ENCODE results near the gene PLCG1. TPM values are rescaled to one million over a fixed set of nuclear protein-coding genes. Genes with fewer than 3 reads are reported as not detected.
A peak's percentile ranks its signal among the peaks of the same experiment; 100 is the strongest.

Gene PLCG1
- polyA plus RNA-seq, 1 donor (not counting 4 experiments of a cell fraction or from before 2014, with no cell fraction given) = 41.5 TPM

- Histone ChIP-seq H3K4me2 (ENCODE audit: control insufficient read depth, extremely low read depth, insufficient read depth, low read depth, low read length) (no peak overlapping the region), H3K27me3 (ENCODE audit: control insufficient read depth, extremely low read depth, insufficient read depth, low read length) (no peaks in the 10 kb centered on the region), H3K79me2 (ENCODE audit: control insufficient read depth, insufficient read depth, low read length) (no peaks in the 10 kb centered on the region), H4K20me1 (ENCODE audit: control insufficient read depth, extremely low read depth, insufficient read depth, low read length) (no peaks in the 10 kb centered on the region), H3K4me3 (ENCODE audit: control insufficient read depth in 2 of 3, extremely low read depth in 1 of 3, insufficient read depth in 2 of 3, low read depth in 1 of 3, low read length in 3 of 3) (no peak overlapping the region), H3K9ac (ENCODE audit: control insufficient read depth, extremely low read depth, insufficient read depth, low read length) (no peak overlapping the region), H3K9me1 (ENCODE audit: control insufficient read depth, extremely low read depth, insufficient read depth, low read length) (peaks cover 5% of the 10 kb centered on the region), H2AFZ (ENCODE audit: control insufficient read depth, low read length) (no peak overlapping the region), H3K9me3 (ENCODE audit: control insufficient read depth, low read depth, low read length) (no peaks in the 10 kb centered on the region), H3K4me1 (ENCODE audit: control insufficient read depth, extremely low read depth, insufficient read depth, low read length) (peaks cover 30% of the 10 kb centered on the region), H3K27ac (ENCODE audit: control insufficient read depth, insufficient read depth, low read length) (no peak overlapping the region), H3K36me3 (ENCODE audit: control insufficient read depth in 2 of 2, extremely low read depth in 1 of 2, insufficient read depth in 2 of 2, low read length in 2 of 2) (peaks cover 41 to 67% of the 10 kb centered on the region in 2 experiments)
- dilution Hi-C loops (cut with MboI; ENCODE audit: extremely low pct_ligation_motif_present, low sequenced_read_pairs) = no loop called here
- FAIRE-seq (no peak), DNase-seq (ENCODE audit: low read depth, low spot score) (no peak)
- TF ChIP-seq CTCF (optimal IDR thresholded peaks at IDR 0.05 in 1 of 3, IDR thresholded peaks at IDR 0.05 in 1 of 3, conservative IDR thresholded peaks at IDR 0.05 in 1 of 3; ENCODE audit: extremely low read depth in 1 of 3, insufficient read depth in 2 of 3, low read length in 3 of 3) = no peak
- TF ChIP-seq EZH2 (IDR thresholded peaks at IDR 0.05; ENCODE audit: low read length) = no peak
These were observed 31.9 kb downstream of the PLCG1 start for GRCh38 chr20:41169162-41169690.

DNA sequence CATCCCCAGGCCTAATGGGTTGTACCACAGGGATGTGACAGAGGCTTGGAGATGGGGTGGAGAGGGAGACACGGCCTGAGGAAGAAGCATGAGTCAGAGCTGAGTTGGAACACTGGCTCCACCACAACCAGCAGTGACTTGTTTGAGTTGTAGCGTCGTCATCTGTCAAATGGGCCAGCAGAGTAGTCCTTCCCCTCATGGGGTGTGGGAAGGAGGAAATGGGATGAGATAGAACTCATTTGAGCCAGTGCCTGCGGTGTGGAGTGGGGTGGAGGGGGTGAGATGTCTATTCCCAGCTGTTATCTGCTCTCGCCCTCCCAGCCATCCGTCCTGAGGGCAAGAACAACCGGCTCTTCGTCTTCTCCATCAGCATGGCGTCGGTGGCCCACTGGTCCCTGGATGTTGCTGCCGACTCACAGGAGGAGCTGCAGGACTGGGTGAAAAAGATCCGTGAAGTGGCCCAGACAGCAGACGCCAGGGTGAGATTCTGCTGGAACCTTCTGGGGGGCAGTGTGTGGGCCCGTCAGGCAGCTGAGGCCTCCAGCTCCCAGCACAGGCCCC, 32.5 kb downstream of the PLCG1 start:
- peaks cover 38 to 65% of the 10 kb centered on the region in 2 experiments for H3K36me3 ChIP-seq (ENCODE audit: control insufficient read depth in 2 of 2, extremely low read depth in 1 of 2, insufficient read depth in 2 of 2, low read length in 2 of 2)
- dilution Hi-C loops (cut with MboI; ENCODE audit: extremely low pct_ligation_motif_present, low sequenced_read_pairs) = no loop called here
- H3K9me3 ChIP-seq (ENCODE audit: control insufficient read depth, low read depth, low read length) = no peaks in the 10 kb centered on the region
- H3K79me2 ChIP-seq (ENCODE audit: control insufficient read depth, insufficient read depth, low read length) = no peaks in the 10 kb centered on the region
- no peaks in the 10 kb centered on the region for H3K27me3 ChIP-seq (ENCODE audit: control insufficient read depth, extremely low read depth, insufficient read depth, low read length)
- H3K4me3 ChIP-seq (ENCODE audit: control insufficient read depth in 2 of 3, extremely low read depth in 1 of 3, insufficient read depth in 2 of 3, low read depth in 1 of 3, low read length in 3 of 3) = no peak overlapping the region
- H2AFZ ChIP-seq (ENCODE audit: control insufficient read depth, low read length) = no peak overlapping the region
- H3K27ac ChIP-seq (ENCODE audit: control insufficient read depth, insufficient read depth, low read length) = peak overlapping the region; percentile 17
- peaks cover 33% of the 10 kb centered on the region for H3K4me1 ChIP-seq (ENCODE audit: control insufficient read depth, extremely low read depth, insufficient read depth, low read length)
- DNase-seq (ENCODE audit: low read depth, low spot score) (peak; percentile 92), FAIRE-seq (peak; percentile 99)
- no peak overlapping the region for H3K9ac ChIP-seq (ENCODE audit: control insufficient read depth, extremely low read depth, insufficient read depth, low read length)
- TF ChIP-seq EZH2 (IDR thresholded peaks at IDR 0.05; ENCODE audit: low read length) (no peak), CTCF (optimal IDR thresholded peaks at IDR 0.05 in 1 of 3, IDR thresholded peaks at IDR 0.05 in 1 of 3, conservative IDR thresholded peaks at IDR 0.05 in 1 of 3; ENCODE audit: extremely low read depth in 1 of 3, insufficient read depth in 2 of 3, low read length in 3 of 3) (peak in 1 of 3 experiments; percentile 5)
- no peaks in the 10 kb centered on the region for H4K20me1 ChIP-seq (ENCODE audit: control insufficient read depth, extremely low read depth, insufficient read depth, low read length)
- H3K9me1 ChIP-seq (ENCODE audit: control insufficient read depth, extremely low read depth, insufficient read depth, low read length) = peaks cover 5% of the 10 kb centered on the region
- H3K4me2 ChIP-seq (ENCODE audit: control insufficient read depth, extremely low read depth, insufficient read depth, low read depth, low read length) = no peak overlapping the region
